ENCODE data around the gene REXO1. TPM values are rescaled to one million over a fixed set of nuclear protein-coding genes. Genes with fewer than 3 reads are reported as not detected.
A peak's percentile ranks its signal among the peaks of the same experiment; 100 is the strongest.

REXO1 gene
- total and polyA plus RNA-seq, 2 donors (not counting 3 experiments of a cell fraction or from before 2014, with no cell fraction given), result 41.1 to 56.9 TPM

DNA sequence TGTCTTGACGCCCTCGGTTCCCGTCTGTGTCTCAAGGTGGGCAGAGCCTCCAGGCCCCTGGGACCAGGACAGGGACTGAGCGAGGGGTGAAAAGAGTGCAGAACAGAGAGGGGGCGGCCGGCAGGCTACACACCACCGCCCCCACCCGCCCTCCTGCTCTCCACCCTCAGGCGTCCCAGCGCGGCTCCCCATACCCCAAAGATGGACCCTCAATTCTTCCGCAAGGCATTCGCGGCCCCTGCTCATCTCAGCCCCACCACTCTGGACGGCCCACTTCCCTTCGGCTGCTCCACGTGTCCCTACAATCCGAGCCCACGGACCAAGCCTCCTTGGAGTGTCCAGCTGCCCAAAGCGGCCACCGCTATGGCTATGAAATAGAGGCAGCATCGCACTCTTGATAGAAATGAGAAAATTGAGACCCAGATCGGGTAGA is 13.3 kb upstream of the REXO1 start:
- ChIA-PET CTCF (no interaction called here), POLR2A (no interaction called here)
- DNase-seq (ENCODE audit: low read depth, low spot score) (no peak), FAIRE-seq (peak; percentile 77)
- no peaks in the 10 kb centered on the region for H4K20me1 ChIP-seq (replicated peaks; ENCODE audit: control insufficient read depth, extremely low read depth, insufficient read depth, low read length)
- no peaks in the 10 kb centered on the region for H3K27me3 ChIP-seq (ENCODE audit: control insufficient read depth in 2 of 2, insufficient read depth in 2 of 2, low read length in 2 of 2)
- H3K9me3 ChIP-seq (replicated peaks; ENCODE audit: control insufficient read depth, insufficient read depth, low read length), result no peaks in the 10 kb centered on the region
- no peaks in the 10 kb centered on the region for H3K36me3 ChIP-seq (ENCODE audit: control insufficient read depth in 2 of 2, extremely low read depth in 1 of 2, insufficient read depth in 2 of 2, low read length in 2 of 2)
- H3K79me2 ChIP-seq (ENCODE audit: control insufficient read depth, insufficient read depth, low read length), result peaks cover 62% of the 10 kb centered on the region
- H3K9ac ChIP-seq (replicated peaks; ENCODE audit: extremely low read depth, insufficient read depth, low read length), result peak overlapping the region; percentile 82
- no peak overlapping the region for H2AFZ ChIP-seq (ENCODE audit: low read depth, low read length)
- intact Hi-C loops (cut with micrococcal nuclease), result no loop called here
- H3K27ac ChIP-seq (ENCODE audit: insufficient read depth, low read depth, low read length), result peak overlapping the region; percentile 4
- TF ChIP-seq MAX (IDR thresholded peaks at IDR 0.05; ENCODE audit: insufficient read depth, insufficient read length) (peak; percentile 50), POLR2A (IDR thresholded peaks at IDR 0.05; ENCODE audit: low read depth, low read length) (no peak)
- dilution Hi-C loops (cut with MboI; ENCODE audit: extremely low pct_ligation_motif_present, low sequenced_read_pairs), result no loop called here
- H3K9me1 ChIP-seq (replicated peaks; ENCODE audit: control insufficient read depth, extremely low read depth, insufficient read depth, low read length), result no peaks in the 10 kb centered on the region
- peak overlapping the region; percentile 78 to 99 (median 85) for H3K4me3 ChIP-seq (replicated peaks in 1 of 3; ENCODE audit: insufficient read depth in 1 of 3, low read depth in 1 of 3, low read length in 3 of 3)
- peak overlapping the region; percentile 89 for H3K4me2 ChIP-seq (ENCODE audit: insufficient read depth, low read length)
- no TSS peak for BruUV-seq (replicated peaks)
- peaks cover 35% of the 10 kb centered on the region for H3K4me1 ChIP-seq (ENCODE audit: control insufficient read depth, extremely low read depth, insufficient read depth, low read length)

DNA sequence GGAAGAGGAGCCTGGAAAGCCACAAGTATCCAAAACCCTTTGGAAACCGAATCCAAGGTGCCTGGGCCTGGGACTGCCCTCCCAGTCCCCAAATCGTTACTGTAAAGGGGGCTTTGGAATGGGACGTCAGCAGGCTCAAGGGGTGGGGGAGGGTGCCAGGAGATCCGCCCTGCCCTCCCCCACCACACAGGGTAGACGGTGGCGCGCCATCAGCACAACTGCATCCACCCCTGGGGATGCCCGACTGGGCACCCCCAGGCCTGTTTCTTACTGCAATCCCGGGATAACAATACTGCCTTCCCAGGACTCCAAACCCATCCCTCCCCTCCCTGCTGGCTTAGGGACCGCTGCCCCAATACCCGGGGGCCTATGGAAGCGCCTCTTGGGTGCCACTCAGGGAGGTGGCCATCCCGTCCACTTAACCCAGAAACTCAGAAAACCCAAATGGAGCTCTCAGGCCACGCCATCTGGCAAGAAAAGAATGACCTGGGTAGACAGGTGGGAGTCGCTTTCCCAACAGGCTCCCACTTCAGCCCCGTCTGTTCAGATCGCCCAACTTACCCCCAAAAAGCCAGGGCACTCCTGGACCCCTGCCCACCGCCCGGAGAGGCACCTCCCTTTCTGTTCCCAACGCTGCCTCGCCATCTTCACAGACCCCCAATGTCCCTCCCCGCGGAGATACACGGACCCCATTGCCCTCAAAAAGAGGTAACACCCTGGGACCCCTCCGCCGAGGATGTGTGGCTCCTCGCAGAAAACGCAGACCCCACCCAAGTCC is 12.7 kb upstream of the REXO1 start:
- H3K36me3 ChIP-seq (ENCODE audit: control insufficient read depth in 2 of 2, extremely low read depth in 1 of 2, insufficient read depth in 2 of 2, low read length in 2 of 2), result no peaks in the 10 kb centered on the region
- peak overlapping the region; percentile 89 for H3K4me2 ChIP-seq (ENCODE audit: insufficient read depth, low read length)
- no peaks in the 10 kb centered on the region for H4K20me1 ChIP-seq (replicated peaks; ENCODE audit: control insufficient read depth, extremely low read depth, insufficient read depth, low read length)
- dilution Hi-C loops (cut with MboI; ENCODE audit: extremely low pct_ligation_motif_present, low sequenced_read_pairs), result no loop called here
- H3K9me1 ChIP-seq (replicated peaks; ENCODE audit: control insufficient read depth, extremely low read depth, insufficient read depth, low read length), result no peaks in the 10 kb centered on the region
- intact Hi-C loops (cut with micrococcal nuclease), result no loop called here
- H3K4me3 ChIP-seq (replicated peaks in 1 of 3; ENCODE audit: insufficient read depth in 1 of 3, low read depth in 1 of 3, low read length in 3 of 3), result peak overlapping the region; percentile 78 to 99 (median 85)
- H3K79me2 ChIP-seq (ENCODE audit: control insufficient read depth, insufficient read depth, low read length), result peaks cover 68% of the 10 kb centered on the region
- H3K27me3 ChIP-seq (ENCODE audit: control insufficient read depth in 2 of 2, insufficient read depth in 2 of 2, low read length in 2 of 2), result no peaks in the 10 kb centered on the region
- H3K9ac ChIP-seq (replicated peaks; ENCODE audit: extremely low read depth, insufficient read depth, low read length), result peak overlapping the region; percentile 82
- TF ChIP-seq POLR2AphosphoS5 (IDR thresholded peaks at IDR 0.05; ENCODE audit: insufficient read depth, low read depth, low read length) (no peak), MYC (IDR thresholded peaks at IDR 0.05; ENCODE audit: low read depth, low read length) (no peak), FOS (IDR thresholded peaks at IDR 0.05; ENCODE audit: borderline replicate concordance, insufficient read depth, low read length) (no peak), JUN (IDR thresholded peaks at IDR 0.05; ENCODE audit: borderline replicate concordance, insufficient read depth, insufficient read length, low read depth) (no peak), MAX (IDR thresholded peaks at IDR 0.05; ENCODE audit: insufficient read depth, insufficient read length) (no peak), GATA2 (IDR thresholded peaks at IDR 0.05; ENCODE audit: insufficient read depth, insufficient read length, low read depth, low read length) (no peak), CTCF (IDR thresholded peaks at IDR 0.05; ENCODE audit: extremely low read depth in 1 of 2, insufficient read depth in 1 of 2, low read depth in 1 of 2, low read length in 2 of 2) (no peak), POLR2A (IDR thresholded peaks at IDR 0.05; ENCODE audit: low read depth, low read length) (no peak), EZH2 (IDR thresholded peaks at IDR 0.05; ENCODE audit: borderline replicate concordance, low read depth, low read length, severe bottlenecking) (no peak)
- FAIRE-seq (no peak), DNase-seq (ENCODE audit: low read depth, low spot score) (no peak)
- POLR2A ChIA-PET, result no interaction called here
- H3K27ac ChIP-seq (ENCODE audit: insufficient read depth, low read depth, low read length), result no peak overlapping the region
- BruUV-seq (replicated peaks), result no TSS peak
- no peaks in the 10 kb centered on the region for H3K9me3 ChIP-seq (replicated peaks; ENCODE audit: control insufficient read depth, insufficient read depth, low read length)
- peaks cover 41% of the 10 kb centered on the region for H3K4me1 ChIP-seq (ENCODE audit: control insufficient read depth, extremely low read depth, insufficient read depth, low read length)
- CTCF ChIA-PET, result no interaction called here
- no peak overlapping the region for H2AFZ ChIP-seq (ENCODE audit: low read depth, low read length)

Measured in endothelial cell of umbilical vein (primary cell).